HepG2 (cell line): Measurements from ENCODE around the gene STK10. TPM values are rescaled to one million over a fixed set of nuclear protein-coding genes. Genes with fewer than 3 reads are reported as not detected.

Experiments
- ATAC-seq: fragments of 200-7000 bp; cut with Tn5 transposase; 3 replicates; pipeline ENCODE4 v1.9.1; 2020; ENCODE audit warnings: mild to moderate bottlenecking, moderate library complexity
- BruUV-seq: library from RNA; stranded (reverse); fragments of 400-500 nt; replicated peaks from 2 replicates; lab custom pipeline; 2021; lab: Mats Ljungman, UMichigan
- CTCF ChIA-PET: fragments of 300-600 bp; formaldehyde crosslinking; extraction: SDS; loops from one replicate; lab custom pipeline; 2021; ENCODE audit warnings: low total read pairs, inconsistent platforms, low intra/inter-chr PET ratio; lab: Yijun Ruan, JAX
- POLR2A ChIA-PET: fragments of 350-600 bp; sonication (Branson Sonifier 250); formaldehyde crosslinking; loops from one replicate; lab custom pipeline; 2020; ENCODE audit warnings: antibody characterized with exemption, inconsistent platforms; lab: Yijun Ruan, JAX
- DNase-seq: peaks from one replicate; pipeline ENCODE4 v3.0.0-alpha.2; 2015; ENCODE audit warnings: low spot score
- FAIRE-seq: peaks from 3 replicates; lab custom pipeline; 2011; peaks lifted over from hg19 to GRCh38; lab: Jason Lieb, UNC
- H2AFZ ChIP-seq: one replicate; pipeline ENCODE4 v1.6.1; 2011; ENCODE audit warnings: low read length, inconsistent platforms
- H3K27ac ChIP-seq: fragments of 300-600 bp; 3 replicates; pipeline ENCODE4 v1.8.0; 2011; ENCODE audit warnings: mixed run types, mild to moderate bottlenecking, mixed read lengths, low read length, inconsistent platforms; ENCODE audit not compliant: insufficient read depth; ENCODE audit errors: extremely low read length
- H3K27me3 ChIP-seq, 2 experiments: fragments of 200-600 bp in 1 of 2; 2 replicates in 1 of 2; 3 replicates in 1 of 2; pipeline versions ENCODE4 v1.6.0 to v1.8.0; 2011; ENCODE audit warnings: low read length in 2 of 2, mild to moderate bottlenecking in 2 of 2, moderate library complexity in 2 of 2, inconsistent platforms in 1 of 2; ENCODE audit not compliant: insufficient read depth in 2 of 2, control insufficient read depth in 1 of 2
- H3K36me3 ChIP-seq, 2 experiments: fragments of 200-600 bp in 1 of 2; replicated peaks in 1 of 2; 2 replicates in 1 of 2; 3 replicates in 1 of 2; pipeline versions ENCODE4 v1.5.1 to v1.8.0; 2011; ENCODE audit warnings: low read length in 2 of 2, inconsistent platforms in 1 of 2; ENCODE audit not compliant: insufficient read depth in 2 of 2, control insufficient read depth in 1 of 2
- H3K4me1 ChIP-seq: 2 replicates; pipeline ENCODE4 v1.5.1; 2012; ENCODE audit warnings: low read length, inconsistent platforms; ENCODE audit not compliant: insufficient read depth
- H3K4me2 ChIP-seq: 2 replicates; pipeline ENCODE4 v1.6.0; 2011; ENCODE audit warnings: low read depth, low read length, inconsistent platforms
- H3K4me3 ChIP-seq, 3 experiments: fragments of 200-600 bp in 1 of 3; sonication (generic), shearing (Covaris generic) in 1 of 3; replicated peaks in 1 of 3; 2 replicates each; pipeline ENCODE4 v1.5.1; 2011 to 2016; ENCODE audit warnings: low read length in 3 of 3, inconsistent platforms in 2 of 3, low read depth in 2 of 3, mild to moderate bottlenecking in 2 of 3, control low read depth in 1 of 3, mixed read lengths in 1 of 3; ENCODE audit not compliant: insufficient read depth in 1 of 3
- H3K79me2 ChIP-seq: one replicate; pipeline ENCODE4 v1.6.1; 2011; ENCODE audit warnings: low read length, inconsistent platforms; ENCODE audit not compliant: insufficient read depth
- H3K9ac ChIP-seq: 2 replicates; pipeline ENCODE4 v1.6.0; 2011; ENCODE audit warnings: mild to moderate bottlenecking, low read depth, low read length, inconsistent platforms; ENCODE audit not compliant: insufficient read depth
- H3K9me3 ChIP-seq: 2 replicates; pipeline ENCODE4 v1.5.1; 2012; ENCODE audit warnings: mild to moderate bottlenecking, low read length
- H4K20me1 ChIP-seq: 2 replicates; pipeline ENCODE4 v1.6.0; 2011; ENCODE audit warnings: inconsistent platforms, mild to moderate bottlenecking, low read length, moderate library complexity; ENCODE audit not compliant: insufficient read depth
- ELF1 ChIP-seq: sonication (generic); formaldehyde crosslinking; IDR thresholded peaks from 2 replicates; pipeline ENCODE4 v1.4.0; 2020; ENCODE audit warnings: missing genetic modification reagents
- ELF3 ChIP-seq: IDR thresholded peaks from 2 replicates; pipeline ENCODE4 v1.6.1; 2016; ENCODE audit warnings: missing genetic modification reagents, missing compliant biosample characterization
- LCORL ChIP-seq, 2 experiments: fragments of 450-650 bp in 1 of 2; sonication (generic) in 1 of 2; formaldehyde crosslinking in 1 of 2; IDR thresholded peaks; 2 replicates each; pipeline versions ENCODE4 v1.5.0 to v1.6.1; 2017 to 2020; ENCODE audit warnings: antibody characterized with exemption in 1 of 2, missing genetic modification reagents in 1 of 2
- NCOR1 ChIP-seq: fragments of 200-600 bp; sonication (generic); IDR thresholded peaks from 2 replicates; pipeline ENCODE4 v1.7.0; 2017; ENCODE audit warnings: antibody characterized with exemption, low read length, borderline replicate concordance
- SAP130 ChIP-seq: IDR thresholded peaks from 2 replicates; pipeline ENCODE4 v1.6.1; 2016; ENCODE audit warnings: low read depth
- ZBTB1 ChIP-seq: sonication (generic); formaldehyde crosslinking; IDR thresholded peaks from 2 replicates; pipeline ENCODE4 v1.4.0; 2020; ENCODE audit warnings: missing genetic modification reagents, borderline replicate concordance
- ZNF629 ChIP-seq: sonication (generic); formaldehyde crosslinking; conservative IDR thresholded peaks from 2 replicates; pipeline ENCODE4 v1.5.0; 2020; ENCODE audit warnings: missing genetic modification reagents
- WGBS: methylation state at CpG from one replicate; pipeline ENCODE4 v1.1.6; 2017; ENCODE audit warnings: low lambda C conversion rate; 5-methylcytosine and 5-hydroxymethylcytosine counted together
- in situ Hi-C: cut with HindIII; loops from 2 replicates; pipeline ENCODE4 v1.10.0; 2017; ENCODE audit warnings: low pct_unique_long_range_greater_than_20kb; ENCODE audit not compliant: extremely low pct_ligation_motif_present
- intact Hi-C: fragments of 100-400 bp; cut with micrococcal nuclease; formaldehyde crosslinking; loops from one replicate; pipeline ENCODE4 v1.10.0; 2022; ENCODE audit not compliant: unreplicated experiment
- polyA plus RNA-seq, 8 experiments: library from polyadenylated mRNA; depleted of rRNA in 3 of 8; stranded (reverse) in 7 of 8; unstranded in 1 of 8; fragments of >200 nt; fragmentation: Illumina TruSeq in 4 of 8; extraction: Trizol in 4 of 8; gene quantifications; 2 replicates each; pipeline versions ENCODE4 v1.2.1 to v1.2.3, GENCODE V29; 2011 to 2016; ENCODE audit warnings: low read depth in 4 of 8, missing spikeins in 1 of 8, mixed read lengths in 1 of 8; ENCODE audit not compliant: insufficient read depth in 1 of 8
- total RNA-seq, 5 experiments: library from RNA; depleted of rRNA; stranded (reverse); fragments of >200 nt; fragmentation: Illumina TruSeq; extraction: Trizol; gene quantifications; 2 replicates each; pipeline ENCODE4 v1.2.3, GENCODE V29; 2016; ENCODE audit warnings: low read depth in 1 of 5
- TF ChIP-seq, protein P1 (sequence below): sonication (generic); formaldehyde crosslinking; IDR thresholded peaks from 2 replicates; pipeline ENCODE4 v1.5.1; 2020; ENCODE audit warnings: mild to moderate bottlenecking, missing genetic modification reagents, moderate library complexity
- TF ChIP-seq, protein P2 (sequence below): sonication (generic); formaldehyde crosslinking; IDR thresholded peaks from 2 replicates; pipeline ENCODE4 v1.4.0; 2020; ENCODE audit warnings: missing genetic modification reagents

The STK10 gene
- total and polyA plus RNA-seq, 2 of the 13 experiments (the other 11 are each of a cell fraction or from before 2014, with no cell fraction given), result 7.0 to 7.2 TPM

DNA sequence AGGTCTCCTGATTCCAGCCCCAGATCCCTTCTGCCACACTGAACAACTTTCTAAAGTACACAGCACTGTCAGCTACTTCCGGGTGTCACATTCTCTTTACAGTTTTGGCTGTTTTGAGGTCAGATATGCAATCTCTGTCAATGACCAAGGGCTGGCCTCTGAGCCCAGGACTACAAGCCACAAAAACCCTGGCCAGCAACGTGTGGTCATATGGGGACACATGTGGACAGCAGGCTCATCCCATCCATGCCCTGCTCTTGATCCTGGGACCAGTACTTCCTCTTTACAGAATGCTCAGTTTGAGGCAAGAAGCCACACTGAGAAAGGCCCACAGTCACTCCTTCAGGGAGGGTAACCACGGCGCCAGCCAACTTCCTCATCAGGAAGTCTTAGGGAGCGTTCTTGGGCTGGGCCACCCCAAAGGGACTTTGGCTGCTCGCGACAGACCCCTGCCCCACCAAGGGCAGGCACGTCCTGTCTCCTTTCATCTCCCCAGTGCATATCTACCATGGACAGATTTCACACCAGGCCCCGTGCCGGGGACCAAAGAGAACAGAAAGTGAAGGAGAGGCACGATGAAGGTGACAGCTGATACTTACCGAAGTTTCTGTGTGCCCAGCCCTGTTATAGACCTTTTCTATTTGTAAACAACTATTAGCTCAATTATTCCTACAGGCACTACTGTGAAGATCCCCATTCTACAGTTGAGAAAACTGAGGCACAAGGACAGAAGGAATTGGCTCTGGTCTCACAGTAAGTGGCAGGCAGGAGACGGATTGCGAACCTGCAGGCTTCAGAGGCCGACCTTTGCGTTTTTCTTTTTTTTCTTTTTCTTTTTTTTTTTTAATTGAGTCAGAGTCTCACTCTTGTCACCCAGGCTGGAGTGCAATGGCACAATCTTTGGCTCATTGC, 37.3 kb downstream of the STK10 start:
- peaks cover 31% of the 10 kb centered on the region for H3K4me1 ChIP-seq
- CTCF ChIA-PET, result no interaction called here
- POLR2A ChIA-PET, result interaction anchor here (1.2 kb wide), 1 partner anchor 24 kb away, joined by 3 read pairs; no protein-coding TSS in a partner anchor
- WGBS, result 84% methylated on average over 16 of the region's 16 CpGs
- intact Hi-C loops, result no loop called here
- H4K20me1 ChIP-seq, result no peaks in the 10 kb centered on the region
- no peak overlapping the region for H3K4me2 ChIP-seq
- no peaks in the 10 kb centered on the region for H3K79me2 ChIP-seq
- peak; percentile 51 for ATAC-seq
- no TSS peak for BruUV-seq
- in situ Hi-C loops, result no loop called here
- no peak overlapping the region for H3K4me3 ChIP-seq
- TF ChIP-seq, protein P1, sequence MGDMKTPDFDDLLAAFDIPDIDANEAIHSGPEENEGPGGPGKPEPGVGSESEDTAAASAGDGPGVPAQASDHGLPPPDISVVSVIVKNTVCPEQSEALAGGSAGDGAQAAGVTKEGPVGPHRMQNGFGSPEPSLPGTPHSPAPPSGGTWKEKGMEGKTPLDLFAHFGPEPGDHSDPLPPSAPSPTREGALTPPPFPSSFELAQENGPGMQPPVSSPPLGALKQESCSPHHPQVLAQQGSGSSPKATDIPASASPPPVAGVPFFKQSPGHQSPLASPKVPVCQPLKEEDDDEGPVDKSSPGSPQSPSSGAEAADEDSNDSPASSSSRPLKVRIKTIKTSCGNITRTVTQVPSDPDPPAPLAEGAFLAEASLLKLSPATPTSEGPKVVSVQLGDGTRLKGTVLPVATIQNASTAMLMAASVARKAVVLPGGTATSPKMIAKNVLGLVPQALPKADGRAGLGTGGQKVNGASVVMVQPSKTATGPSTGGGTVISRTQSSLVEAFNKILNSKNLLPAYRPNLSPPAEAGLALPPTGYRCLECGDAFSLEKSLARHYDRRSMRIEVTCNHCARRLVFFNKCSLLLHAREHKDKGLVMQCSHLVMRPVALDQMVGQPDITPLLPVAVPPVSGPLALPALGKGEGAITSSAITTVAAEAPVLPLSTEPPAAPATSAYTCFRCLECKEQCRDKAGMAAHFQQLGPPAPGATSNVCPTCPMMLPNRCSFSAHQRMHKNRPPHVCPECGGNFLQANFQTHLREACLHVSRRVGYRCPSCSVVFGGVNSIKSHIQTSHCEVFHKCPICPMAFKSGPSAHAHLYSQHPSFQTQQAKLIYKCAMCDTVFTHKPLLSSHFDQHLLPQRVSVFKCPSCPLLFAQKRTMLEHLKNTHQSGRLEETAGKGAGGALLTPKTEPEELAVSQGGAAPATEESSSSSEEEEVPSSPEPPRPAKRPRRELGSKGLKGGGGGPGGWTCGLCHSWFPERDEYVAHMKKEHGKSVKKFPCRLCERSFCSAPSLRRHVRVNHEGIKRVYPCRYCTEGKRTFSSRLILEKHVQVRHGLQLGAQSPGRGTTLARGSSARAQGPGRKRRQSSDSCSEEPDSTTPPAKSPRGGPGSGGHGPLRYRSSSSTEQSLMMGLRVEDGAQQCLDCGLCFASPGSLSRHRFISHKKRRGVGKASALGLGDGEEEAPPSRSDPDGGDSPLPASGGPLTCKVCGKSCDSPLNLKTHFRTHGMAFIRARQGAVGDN (CRISPR knock-in tag), result peak; percentile 25
- TF ChIP-seq ELF1 (CRISPR knock-in tag) (peak; percentile 66), ZBTB1 (CRISPR knock-in tag) (no peak), LCORL (IDR thresholded peaks at IDR 0.05) (no peak), LCORL (CRISPR knock-in tag; IDR thresholded peaks at IDR 0.05) (peak; percentile 47; the same call in 1 of the 2 replicates), SAP130 (CRISPR knock-in tag) (peak; percentile 38), ZNF629 (CRISPR knock-in tag) (peak; percentile 77), ELF3 (0 out of 2 replicates have a peak, but pooled peaks have one; percentile 60), NCOR1 (no peak)
- TF ChIP-seq, protein P2, sequence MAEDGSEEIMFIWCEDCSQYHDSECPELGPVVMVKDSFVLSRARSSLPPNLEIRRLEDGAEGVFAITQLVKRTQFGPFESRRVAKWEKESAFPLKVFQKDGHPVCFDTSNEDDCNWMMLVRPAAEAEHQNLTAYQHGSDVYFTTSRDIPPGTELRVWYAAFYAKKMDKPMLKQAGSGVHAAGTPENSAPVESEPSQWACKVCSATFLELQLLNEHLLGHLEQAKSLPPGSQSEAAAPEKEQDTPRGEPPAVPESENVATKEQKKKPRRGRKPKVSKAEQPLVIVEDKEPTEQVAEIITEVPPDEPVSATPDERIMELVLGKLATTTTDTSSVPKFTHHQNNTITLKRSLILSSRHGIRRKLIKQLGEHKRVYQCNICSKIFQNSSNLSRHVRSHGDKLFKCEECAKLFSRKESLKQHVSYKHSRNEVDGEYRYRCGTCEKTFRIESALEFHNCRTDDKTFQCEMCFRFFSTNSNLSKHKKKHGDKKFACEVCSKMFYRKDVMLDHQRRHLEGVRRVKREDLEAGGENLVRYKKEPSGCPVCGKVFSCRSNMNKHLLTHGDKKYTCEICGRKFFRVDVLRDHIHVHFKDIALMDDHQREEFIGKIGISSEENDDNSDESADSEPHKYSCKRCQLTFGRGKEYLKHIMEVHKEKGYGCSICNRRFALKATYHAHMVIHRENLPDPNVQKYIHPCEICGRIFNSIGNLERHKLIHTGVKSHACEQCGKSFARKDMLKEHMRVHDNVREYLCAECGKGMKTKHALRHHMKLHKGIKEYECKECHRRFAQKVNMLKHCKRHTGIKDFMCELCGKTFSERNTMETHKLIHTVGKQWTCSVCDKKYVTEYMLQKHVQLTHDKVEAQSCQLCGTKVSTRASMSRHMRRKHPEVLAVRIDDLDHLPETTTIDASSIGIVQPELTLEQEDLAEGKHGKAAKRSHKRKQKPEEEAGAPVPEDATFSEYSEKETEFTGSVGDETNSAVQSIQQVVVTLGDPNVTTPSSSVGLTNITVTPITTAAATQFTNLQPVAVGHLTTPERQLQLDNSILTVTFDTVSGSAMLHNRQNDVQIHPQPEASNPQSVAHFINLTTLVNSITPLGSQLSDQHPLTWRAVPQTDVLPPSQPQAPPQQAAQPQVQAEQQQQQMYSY, result peak; percentile 38; the same call in 1 of the 2 replicates
- TF ChIP-seq, all 625 proteins: peak for 7
- Histone ChIP-seq H3K9me3 (no peaks in the 10 kb centered on the region), H3K9ac (no peak overlapping the region), H3K36me3 (peaks cover 0 to 5% of the 10 kb centered on the region in 2 experiments; a peak in 2 of 5 replicates), H3K27me3 (no peaks in the 10 kb centered on the region), H3K27ac (peak overlapping the region; percentile 37), H2AFZ (no peak overlapping the region)
- DNase-seq, result no peak
- FAIRE-seq, result no peak
